Measurements from ENCODE around the gene HSPA8.

DNA sequence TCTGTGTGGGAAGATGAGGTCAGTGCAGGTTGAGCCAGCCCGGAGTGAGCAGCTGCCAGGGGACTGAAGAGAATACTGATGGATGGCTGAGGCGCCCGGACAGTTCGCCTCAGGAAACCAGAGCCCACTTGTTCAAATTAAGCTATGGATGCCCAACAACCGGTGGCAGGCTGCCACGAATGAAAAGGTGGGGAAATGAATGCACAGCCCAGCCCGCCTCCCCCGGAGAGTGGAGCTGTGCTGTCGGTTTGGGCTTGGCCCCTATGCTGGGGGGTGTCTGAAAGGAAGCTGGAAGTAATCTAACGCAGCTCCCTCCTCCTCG, 21.9 kb downstream of the HSPA8 start:
- TF ChIP-seq, protein P1, sequence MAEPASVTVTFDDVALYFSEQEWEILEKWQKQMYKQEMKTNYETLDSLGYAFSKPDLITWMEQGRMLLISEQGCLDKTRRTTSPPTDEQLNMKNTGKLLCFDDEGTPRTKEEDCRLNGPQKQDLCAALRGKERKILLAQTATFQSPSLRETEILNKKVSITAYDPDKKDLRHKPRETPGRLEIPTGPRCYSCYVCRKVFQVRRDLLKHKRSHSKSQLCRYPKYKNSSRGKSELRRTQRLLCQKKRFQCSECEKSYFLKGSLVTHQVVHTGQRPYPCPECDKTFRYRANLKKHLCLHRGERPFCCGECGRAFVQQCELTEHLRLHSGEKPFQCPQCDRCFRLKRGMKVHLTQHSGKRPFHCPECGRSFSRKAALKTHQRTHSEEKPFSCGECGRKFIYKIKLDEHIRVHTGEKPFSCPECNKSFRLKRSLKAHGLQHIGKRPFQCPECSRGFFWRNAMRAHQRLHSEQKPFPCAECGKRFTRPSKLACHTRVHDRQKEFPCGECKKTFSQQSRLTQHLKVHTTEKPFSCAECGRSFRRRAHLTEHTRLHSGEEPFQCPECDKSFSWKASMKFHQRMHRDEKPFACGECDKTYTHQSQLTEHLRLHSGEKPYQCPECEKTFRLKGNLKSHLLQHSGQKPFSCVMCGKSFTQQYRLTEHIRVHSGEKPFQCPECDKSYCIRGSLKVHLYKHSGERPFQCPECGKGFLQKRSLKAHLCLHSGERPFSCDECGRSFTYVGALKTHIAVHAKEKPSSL (CRISPR knock-in tag; conservative IDR thresholded peaks at IDR 0.05), result no peak
- TF ChIP-seq, protein P2, sequence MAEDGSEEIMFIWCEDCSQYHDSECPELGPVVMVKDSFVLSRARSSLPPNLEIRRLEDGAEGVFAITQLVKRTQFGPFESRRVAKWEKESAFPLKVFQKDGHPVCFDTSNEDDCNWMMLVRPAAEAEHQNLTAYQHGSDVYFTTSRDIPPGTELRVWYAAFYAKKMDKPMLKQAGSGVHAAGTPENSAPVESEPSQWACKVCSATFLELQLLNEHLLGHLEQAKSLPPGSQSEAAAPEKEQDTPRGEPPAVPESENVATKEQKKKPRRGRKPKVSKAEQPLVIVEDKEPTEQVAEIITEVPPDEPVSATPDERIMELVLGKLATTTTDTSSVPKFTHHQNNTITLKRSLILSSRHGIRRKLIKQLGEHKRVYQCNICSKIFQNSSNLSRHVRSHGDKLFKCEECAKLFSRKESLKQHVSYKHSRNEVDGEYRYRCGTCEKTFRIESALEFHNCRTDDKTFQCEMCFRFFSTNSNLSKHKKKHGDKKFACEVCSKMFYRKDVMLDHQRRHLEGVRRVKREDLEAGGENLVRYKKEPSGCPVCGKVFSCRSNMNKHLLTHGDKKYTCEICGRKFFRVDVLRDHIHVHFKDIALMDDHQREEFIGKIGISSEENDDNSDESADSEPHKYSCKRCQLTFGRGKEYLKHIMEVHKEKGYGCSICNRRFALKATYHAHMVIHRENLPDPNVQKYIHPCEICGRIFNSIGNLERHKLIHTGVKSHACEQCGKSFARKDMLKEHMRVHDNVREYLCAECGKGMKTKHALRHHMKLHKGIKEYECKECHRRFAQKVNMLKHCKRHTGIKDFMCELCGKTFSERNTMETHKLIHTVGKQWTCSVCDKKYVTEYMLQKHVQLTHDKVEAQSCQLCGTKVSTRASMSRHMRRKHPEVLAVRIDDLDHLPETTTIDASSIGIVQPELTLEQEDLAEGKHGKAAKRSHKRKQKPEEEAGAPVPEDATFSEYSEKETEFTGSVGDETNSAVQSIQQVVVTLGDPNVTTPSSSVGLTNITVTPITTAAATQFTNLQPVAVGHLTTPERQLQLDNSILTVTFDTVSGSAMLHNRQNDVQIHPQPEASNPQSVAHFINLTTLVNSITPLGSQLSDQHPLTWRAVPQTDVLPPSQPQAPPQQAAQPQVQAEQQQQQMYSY (CRISPR knock-in tag; IDR thresholded peaks at IDR 0.05), result no peak
- TF ChIP-seq, protein P3, sequence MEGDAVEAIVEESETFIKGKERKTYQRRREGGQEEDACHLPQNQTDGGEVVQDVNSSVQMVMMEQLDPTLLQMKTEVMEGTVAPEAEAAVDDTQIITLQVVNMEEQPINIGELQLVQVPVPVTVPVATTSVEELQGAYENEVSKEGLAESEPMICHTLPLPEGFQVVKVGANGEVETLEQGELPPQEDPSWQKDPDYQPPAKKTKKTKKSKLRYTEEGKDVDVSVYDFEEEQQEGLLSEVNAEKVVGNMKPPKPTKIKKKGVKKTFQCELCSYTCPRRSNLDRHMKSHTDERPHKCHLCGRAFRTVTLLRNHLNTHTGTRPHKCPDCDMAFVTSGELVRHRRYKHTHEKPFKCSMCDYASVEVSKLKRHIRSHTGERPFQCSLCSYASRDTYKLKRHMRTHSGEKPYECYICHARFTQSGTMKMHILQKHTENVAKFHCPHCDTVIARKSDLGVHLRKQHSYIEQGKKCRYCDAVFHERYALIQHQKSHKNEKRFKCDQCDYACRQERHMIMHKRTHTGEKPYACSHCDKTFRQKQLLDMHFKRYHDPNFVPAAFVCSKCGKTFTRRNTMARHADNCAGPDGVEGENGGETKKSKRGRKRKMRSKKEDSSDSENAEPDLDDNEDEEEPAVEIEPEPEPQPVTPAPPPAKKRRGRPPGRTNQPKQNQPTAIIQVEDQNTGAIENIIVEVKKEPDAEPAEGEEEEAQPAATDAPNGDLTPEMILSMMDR (IDR thresholded peaks at IDR 0.05), result no peak
- TF ChIP-seq, protein P4, sequence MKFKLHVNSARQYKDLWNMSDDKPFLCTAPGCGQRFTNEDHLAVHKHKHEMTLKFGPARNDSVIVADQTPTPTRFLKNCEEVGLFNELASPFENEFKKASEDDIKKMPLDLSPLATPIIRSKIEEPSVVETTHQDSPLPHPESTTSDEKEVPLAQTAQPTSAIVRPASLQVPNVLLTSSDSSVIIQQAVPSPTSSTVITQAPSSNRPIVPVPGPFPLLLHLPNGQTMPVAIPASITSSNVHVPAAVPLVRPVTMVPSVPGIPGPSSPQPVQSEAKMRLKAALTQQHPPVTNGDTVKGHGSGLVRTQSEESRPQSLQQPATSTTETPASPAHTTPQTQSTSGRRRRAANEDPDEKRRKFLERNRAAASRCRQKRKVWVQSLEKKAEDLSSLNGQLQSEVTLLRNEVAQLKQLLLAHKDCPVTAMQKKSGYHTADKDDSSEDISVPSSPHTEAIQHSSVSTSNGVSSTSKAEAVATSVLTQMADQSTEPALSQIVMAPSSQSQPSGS (CRISPR knock-in tag; IDR thresholded peaks at IDR 0.05; ENCODE audit: borderline replicate concordance, low read depth), result no peak
- TF ChIP-seq, protein P5, sequence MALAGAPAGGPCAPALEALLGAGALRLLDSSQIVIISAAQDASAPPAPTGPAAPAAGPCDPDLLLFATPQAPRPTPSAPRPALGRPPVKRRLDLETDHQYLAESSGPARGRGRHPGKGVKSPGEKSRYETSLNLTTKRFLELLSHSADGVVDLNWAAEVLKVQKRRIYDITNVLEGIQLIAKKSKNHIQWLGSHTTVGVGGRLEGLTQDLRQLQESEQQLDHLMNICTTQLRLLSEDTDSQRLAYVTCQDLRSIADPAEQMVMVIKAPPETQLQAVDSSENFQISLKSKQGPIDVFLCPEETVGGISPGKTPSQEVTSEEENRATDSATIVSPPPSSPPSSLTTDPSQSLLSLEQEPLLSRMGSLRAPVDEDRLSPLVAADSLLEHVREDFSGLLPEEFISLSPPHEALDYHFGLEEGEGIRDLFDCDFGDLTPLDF (CRISPR knock-in tag; IDR thresholded peaks at IDR 0.05), result no peak
- no peak for TF ChIP-seq ESRRA (CRISPR knock-in tag; IDR thresholded peaks at IDR 0.05; ENCODE audit: borderline replicate concordance)
- TF ChIP-seq, protein P6, sequence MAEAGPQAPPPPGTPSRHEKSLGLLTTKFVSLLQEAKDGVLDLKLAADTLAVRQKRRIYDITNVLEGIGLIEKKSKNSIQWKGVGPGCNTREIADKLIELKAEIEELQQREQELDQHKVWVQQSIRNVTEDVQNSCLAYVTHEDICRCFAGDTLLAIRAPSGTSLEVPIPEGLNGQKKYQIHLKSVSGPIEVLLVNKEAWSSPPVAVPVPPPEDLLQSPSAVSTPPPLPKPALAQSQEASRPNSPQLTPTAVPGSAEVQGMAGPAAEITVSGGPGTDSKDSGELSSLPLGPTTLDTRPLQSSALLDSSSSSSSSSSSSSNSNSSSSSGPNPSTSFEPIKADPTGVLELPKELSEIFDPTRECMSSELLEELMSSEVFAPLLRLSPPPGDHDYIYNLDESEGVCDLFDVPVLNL (CRISPR knock-in tag; IDR thresholded peaks at IDR 0.05; ENCODE audit: borderline replicate concordance, low read depth), result no peak
- TF ChIP-seq, protein P7, sequence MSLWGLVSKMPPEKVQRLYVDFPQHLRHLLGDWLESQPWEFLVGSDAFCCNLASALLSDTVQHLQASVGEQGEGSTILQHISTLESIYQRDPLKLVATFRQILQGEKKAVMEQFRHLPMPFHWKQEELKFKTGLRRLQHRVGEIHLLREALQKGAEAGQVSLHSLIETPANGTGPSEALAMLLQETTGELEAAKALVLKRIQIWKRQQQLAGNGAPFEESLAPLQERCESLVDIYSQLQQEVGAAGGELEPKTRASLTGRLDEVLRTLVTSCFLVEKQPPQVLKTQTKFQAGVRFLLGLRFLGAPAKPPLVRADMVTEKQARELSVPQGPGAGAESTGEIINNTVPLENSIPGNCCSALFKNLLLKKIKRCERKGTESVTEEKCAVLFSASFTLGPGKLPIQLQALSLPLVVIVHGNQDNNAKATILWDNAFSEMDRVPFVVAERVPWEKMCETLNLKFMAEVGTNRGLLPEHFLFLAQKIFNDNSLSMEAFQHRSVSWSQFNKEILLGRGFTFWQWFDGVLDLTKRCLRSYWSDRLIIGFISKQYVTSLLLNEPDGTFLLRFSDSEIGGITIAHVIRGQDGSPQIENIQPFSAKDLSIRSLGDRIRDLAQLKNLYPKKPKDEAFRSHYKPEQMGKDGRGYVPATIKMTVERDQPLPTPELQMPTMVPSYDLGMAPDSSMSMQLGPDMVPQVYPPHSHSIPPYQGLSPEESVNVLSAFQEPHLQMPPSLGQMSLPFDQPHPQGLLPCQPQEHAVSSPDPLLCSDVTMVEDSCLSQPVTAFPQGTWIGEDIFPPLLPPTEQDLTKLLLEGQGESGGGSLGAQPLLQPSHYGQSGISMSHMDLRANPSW (CRISPR knock-in tag; conservative IDR thresholded peaks at IDR 0.05; ENCODE audit: low read depth), result no peak
- TF ChIP-seq, protein P8, sequence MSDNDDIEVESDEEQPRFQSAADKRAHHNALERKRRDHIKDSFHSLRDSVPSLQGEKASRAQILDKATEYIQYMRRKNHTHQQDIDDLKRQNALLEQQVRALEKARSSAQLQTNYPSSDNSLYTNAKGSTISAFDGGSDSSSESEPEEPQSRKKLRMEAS (CRISPR knock-in tag; IDR thresholded peaks at IDR 0.05), result no peak

Measured in WTC11 (cell line).